CD4-positive, alpha-beta T cell treated with Interleukin-1 beta for 1 hour (primary cell): Measurements from ENCODE around the gene LRRC3.
A peak's percentile ranks its signal among the peaks of the same experiment; 100 is the strongest.

ENCODE experiments used
- DNase-seq, 2 donors: peaks; one replicate each; pipeline ENCODE4 v3.0.0-alpha.2; 2020 to 2022

LRRC3 gene

DNA sequence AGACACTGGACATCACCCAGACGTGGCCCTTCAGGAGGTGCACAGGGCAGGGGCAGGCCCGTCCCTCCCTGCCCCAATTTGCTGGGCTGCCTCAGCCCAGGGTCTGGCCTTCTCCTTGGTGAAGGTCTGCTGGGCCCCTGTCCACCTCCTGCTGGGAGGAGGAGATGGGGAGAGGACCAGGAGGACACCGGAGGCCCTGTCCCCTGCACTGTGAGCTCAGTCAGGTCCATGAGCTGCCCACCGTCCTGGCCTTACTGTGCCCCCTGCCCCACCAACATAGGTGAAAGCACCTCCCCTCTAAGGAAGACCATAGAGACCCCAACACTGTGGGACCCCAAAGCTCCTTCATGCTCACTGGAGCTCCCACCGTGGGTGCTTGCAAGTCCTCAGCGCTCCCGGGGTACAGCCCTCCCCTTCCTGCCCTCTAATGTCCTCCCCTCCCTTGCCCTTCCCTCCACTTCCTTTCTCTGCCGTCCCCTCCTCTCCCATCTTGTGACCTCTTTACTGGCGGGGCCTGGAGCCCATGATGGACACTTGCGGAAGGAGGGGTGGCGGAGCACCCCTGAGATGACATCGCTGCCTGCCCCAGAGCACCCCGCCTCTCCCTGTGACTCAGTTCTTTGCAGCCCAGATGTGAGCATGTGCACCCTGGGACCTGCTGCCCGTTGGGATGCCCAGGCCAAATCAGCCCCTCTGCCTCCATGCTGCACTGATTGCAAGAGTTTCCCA is 4.6 kb downstream of the LRRC3 start:
- no peak for DNase-seq

DNA sequence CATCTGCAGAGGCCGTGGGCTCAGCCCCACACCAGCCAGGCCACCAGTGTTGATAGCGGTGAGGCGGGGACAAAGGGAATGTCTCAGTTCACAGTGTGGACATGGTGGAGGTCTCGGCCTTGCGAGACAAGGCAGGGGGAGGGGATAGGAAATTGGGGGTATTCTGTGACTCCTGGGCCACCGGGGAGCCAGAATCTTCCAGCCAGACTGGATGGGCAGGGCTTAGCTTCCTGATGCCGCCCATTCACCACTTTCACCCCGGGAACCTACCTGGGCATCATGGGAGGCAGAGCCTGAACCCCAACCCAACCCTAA is 5.1 kb downstream of the LRRC3 start:
- DNase-seq: no peak

DNA sequence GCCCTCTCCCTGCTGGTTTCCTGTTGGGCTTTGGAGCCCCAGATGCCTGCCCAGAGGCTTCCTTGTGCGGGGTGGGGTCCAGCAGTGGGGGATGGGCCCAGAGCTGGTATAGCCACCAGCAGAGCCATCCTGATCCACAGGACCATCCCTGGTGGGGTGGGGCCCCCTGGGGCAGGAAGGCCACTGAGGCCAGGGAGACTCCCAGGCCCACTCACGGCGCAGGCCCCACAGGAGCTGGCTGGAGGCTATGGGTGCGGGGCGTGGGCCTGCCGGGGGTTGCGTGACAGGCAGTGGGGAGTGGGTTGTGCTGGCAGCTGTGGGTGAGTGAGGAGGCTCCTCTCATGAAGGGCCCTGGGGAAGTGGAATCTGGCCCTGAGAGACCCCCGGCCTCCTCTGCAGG is 5.7 kb downstream of the LRRC3 start:
- no peak for DNase-seq

- no peak for DNase-seq
Observed at GRCh38 chr21:44461464-44462001, 6.2 kb downstream of the LRRC3 start.

DNA sequence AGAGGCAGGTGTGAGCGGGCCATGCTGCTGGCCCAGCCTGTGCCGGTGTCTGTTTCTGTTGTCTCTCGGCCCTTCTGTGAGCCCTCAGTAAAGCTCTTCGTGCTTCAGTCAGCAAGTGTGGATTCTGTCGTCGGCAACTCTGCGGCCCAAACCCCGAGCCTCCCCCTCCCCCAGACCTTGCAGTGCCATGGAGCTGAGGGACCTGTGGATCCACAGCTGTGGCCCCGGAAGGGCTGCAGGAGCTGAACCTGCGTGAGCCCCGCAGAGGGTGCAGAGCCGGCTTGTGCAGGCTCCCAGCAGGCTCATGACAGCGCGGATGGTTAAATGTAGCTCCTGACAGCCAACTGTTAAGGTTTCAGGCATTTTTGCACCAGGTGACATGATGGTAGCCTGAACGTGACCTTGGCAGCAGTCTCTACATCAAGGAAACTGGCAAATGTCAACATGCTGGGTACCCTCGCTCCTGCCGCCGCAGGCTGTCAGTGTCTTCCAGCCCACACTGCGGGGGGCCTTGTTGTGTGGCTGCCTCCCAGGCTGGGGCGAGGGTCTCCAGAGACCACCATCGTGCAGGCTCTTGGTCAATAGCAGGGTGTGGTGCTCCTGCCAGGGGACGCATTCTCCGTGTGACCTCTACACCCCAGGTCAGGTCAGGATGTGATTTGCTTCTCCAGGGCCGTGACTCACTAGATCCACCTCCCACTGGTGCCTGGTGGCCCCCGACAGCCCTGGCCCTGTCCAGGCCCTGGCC is 7.0 kb downstream of the LRRC3 start:
- no peak for DNase-seq

DNA sequence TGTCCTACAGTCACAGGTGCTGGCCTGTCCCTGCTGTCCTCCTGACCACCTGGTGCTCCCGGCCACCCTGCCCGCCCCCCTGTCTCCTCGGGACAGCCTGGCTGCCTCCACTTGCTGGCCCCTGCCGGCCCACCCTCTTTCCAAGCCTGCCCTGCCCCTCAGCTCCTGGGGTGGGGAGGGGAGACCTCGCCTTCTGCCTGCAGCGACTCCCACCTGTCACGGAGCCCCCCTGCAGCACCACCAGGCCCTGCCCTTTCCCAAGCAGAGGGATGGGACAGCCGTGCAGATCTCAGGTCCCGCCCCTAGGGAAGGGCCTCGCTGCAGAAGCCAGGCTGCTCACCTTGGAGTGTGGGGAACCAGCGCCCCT is 7.5 kb downstream of the LRRC3 start:
- no peak for DNase-seq

DNA sequence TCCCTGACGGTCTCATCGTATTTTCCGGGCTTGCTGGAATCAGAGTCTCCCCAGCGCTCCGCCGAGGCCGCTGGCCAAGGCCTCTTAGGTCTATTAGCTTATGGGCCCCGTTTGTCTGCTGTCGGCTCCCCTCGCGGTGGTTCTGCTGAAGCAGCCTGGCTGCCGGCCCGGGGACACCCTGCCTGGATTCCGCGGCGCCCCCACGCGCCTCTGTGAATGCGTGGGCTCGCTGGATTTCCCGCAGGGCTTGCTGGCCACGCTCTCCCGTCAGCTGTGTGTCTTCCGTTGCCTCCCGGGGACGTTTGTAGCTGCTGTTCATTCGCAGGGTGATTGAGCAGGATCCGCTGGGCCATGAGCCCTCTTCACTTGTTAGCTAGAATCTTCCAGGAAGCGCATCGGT is 8.4 kb downstream of the LRRC3 start:
- no peak for DNase-seq

DNA sequence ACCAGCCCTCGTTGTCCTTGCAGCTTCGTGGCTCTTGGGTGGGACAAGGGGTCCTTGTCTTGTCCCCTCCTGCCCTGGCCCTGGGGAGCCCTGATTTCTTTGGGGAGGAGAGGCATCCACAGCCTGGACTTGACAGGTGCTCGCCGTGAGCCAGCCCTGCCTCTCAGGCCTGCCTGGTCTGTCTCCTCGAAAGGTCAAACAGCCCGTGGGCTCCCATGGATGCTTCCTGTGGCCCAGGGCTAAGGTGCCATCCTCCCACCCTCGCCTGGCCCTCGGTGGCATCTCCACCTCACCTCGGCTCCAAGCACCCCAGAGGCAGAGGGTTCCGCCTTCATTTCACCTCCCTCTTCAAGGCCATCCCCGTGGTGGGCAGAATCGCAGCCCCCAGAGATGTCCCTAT is 9.0 kb downstream of the LRRC3 start:
- DNase-seq: no peak

- DNase-seq: no peak
Observed at GRCh38 chr21:44466351-44466954, 11.1 kb downstream of the LRRC3 start.

- DNase-seq: no peak
Observed at GRCh38 chr21:44466996-44467858, 11.9 kb downstream of the LRRC3 start.

- DNase-seq: no peak
Observed at GRCh38 chr21:44467859-44468195, 12.5 kb downstream of the LRRC3 start.

GRCh38 chr21:44471341-44471740 is 16.0 kb downstream of the LRRC3 start:
- no peak for DNase-seq

- DNase-seq: no peak
Observed at GRCh38 chr21:44471996-44472395, 16.7 kb downstream of the LRRC3 start.

- no peak for DNase-seq
Observed at GRCh38 chr21:44473915-44474555, 18.7 kb downstream of the LRRC3 start.

DNA sequence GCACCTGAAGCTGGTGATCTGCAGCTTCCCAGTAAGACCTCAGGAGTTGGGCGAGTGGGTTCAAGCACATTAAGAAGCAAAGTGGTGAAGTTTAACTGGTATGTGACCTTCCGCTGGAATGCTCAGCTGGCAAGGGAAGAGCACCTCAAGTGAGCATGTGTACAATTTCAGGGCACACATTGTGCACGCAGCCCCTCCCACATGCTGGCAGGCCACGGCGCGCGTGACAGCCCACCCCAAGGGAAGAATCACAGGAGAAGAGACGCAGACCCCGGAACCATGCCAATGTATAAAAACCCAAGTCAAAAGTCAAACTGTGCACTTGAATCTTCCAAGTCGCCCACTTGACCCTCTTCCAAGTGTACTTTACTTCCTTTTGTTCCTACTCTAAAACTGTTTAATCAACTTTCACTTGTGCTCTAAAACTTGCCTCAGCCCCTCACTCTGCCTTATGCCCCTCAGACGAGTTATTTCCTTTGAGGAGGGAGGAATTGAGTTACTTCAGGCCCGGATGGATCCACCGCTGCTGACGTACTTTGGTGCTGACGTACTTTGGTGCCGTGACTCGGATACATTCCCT is 20.0 kb downstream of the LRRC3 start:
- DNase-seq: no peak

- no peak for DNase-seq
Observed at GRCh38 chr21:44477131-44477530, 21.8 kb downstream of the LRRC3 start.

DNA sequence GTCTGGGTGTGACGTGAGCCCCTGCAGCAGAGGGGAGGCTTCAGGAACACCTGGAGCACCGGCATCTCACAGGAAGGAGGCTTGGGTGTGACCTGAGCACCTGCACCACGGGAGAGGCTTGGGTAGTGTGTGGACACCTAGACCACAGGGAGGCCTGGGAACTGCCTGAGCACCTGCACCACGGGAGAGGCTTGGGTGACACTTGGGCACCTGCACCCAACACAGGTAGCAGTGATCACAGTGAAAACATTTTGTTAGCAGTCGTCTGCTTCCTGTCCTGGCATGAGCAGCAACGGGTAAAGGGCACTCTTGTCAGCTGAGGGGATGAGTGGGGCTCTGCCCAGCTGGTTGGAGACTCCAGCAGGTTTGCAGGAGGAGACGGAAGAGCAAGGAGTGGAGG is 22.4 kb downstream of the LRRC3 start:
- no peak for DNase-seq

- DNase-seq: no peak
Observed at GRCh38 chr21:44478124-44478800, 23.0 kb downstream of the LRRC3 start.

DNA sequence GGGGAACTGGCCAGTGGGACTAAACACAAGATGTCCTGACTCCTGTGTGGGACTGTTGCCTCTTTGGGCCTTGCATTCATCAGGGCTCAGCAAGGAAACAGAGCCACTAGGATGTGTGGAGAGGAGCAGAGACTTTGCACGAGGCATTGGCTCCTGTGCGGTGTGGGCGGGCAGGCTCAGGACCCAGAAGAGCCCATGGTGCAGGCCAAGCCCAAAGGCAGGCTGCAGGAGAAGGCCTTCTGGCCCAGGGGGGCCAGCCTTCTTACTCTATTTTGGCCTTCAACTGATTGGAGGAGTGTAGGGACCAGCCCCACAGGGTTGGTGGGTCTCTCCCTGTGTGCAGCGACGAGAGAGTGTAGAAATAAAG is 23.5 kb downstream of the LRRC3 start:
- DNase-seq: no peak

DNA sequence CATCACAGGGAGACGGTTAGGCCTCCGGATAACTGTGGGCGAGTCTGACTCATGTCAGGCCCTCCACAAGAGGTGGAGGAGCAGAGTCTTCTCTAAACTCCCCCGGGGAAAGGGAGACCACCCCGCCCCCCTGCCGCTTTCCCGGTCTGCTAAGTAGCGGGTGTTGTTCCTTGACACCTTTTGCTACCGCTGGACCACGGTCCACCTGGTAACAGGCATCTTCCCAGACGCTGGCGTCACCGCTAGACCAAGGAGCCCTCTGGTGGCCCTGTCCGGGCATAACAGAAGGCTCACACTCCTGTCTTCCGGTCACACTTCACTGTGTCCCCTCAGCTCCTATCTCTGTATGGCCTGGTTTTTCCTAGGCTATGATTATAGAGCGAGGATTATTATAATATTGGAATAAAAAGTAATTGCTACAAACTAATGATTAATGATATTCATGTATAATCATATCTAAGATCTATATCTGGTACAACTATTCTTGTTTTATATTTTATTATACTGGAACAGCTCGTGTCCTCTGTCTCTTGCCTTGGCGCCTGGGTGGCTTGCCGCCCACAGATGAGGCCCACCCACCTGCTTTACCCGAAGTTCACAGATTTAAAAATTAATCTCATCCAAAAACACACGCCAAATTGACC is 24.4 kb downstream of the LRRC3 start:
- peak; percentile 51 to 58 for DNase-seq
